Stomach (tissue), 4 donors: ENCODE data around the gene FAM124A.

Source experiments
- POLR2A ChIP-seq, 4 donors: fragments of 450-650 bp; IDR thresholded peaks; one replicate each; pipeline ENCODE4 v1.6.1; 2016; ENCODE audit warnings: antibody characterized with exemption in 4 of 4, control low read depth in 2 of 4, mild to moderate bottlenecking in 1 of 4, moderate library complexity in 1 of 4
- TF ChIP-seq, protein P1 (sequence below), 7 experiments: fragments of 450-650 bp in 4 of 7; fragments of 200-600 bp in 3 of 7; sonication (generic) in 3 of 7; IDR thresholded peaks; one replicate each; pipeline ENCODE4 v1.5.1; 2016 to 2019; ENCODE audit warnings: antibody characterized with exemption in 7 of 7, control low read depth in 2 of 7, mild to moderate bottlenecking in 1 of 7

DNA sequence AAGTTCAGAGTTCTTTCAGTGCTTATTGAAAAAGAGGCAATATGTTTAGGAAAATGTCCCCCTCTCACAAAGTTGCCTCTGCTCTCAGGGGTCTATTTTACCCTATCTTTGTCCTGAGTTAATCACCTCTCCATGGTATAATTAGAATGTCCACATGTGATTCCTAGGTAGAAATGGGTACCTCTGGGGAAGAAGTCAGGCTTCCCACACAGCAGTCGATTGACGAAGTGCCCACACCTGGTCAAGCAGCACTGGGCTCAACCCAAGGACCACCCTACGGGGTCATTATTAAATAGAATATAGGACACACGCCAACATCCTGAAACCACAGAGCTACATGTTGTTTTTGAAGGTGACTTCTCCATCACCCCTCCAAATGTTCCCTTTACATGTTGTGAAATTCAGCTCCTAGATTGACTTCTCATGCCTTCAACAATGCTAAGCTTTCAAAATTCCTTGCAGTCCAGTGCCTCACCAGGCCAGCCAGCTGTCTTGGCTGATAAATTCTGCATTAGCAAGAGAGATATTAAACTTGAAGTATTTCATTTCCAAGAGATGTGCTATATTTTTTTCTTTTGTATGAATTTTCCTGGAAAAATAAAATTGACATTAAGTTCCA, 43.6 kb upstream of the FAM124A start:
- TF ChIP-seq, protein P1, sequence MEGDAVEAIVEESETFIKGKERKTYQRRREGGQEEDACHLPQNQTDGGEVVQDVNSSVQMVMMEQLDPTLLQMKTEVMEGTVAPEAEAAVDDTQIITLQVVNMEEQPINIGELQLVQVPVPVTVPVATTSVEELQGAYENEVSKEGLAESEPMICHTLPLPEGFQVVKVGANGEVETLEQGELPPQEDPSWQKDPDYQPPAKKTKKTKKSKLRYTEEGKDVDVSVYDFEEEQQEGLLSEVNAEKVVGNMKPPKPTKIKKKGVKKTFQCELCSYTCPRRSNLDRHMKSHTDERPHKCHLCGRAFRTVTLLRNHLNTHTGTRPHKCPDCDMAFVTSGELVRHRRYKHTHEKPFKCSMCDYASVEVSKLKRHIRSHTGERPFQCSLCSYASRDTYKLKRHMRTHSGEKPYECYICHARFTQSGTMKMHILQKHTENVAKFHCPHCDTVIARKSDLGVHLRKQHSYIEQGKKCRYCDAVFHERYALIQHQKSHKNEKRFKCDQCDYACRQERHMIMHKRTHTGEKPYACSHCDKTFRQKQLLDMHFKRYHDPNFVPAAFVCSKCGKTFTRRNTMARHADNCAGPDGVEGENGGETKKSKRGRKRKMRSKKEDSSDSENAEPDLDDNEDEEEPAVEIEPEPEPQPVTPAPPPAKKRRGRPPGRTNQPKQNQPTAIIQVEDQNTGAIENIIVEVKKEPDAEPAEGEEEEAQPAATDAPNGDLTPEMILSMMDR (IDR thresholded peaks at IDR 0.05) = no peak
- TF ChIP-seq POLR2A (IDR thresholded peaks at IDR 0.05) = no peak
